ENCODE data around the gene COTL1. TPM values are rescaled to one million over a fixed set of nuclear protein-coding genes. Genes with fewer than 3 reads are reported as not detected.

Gene COTL1
- total and polyA plus RNA-seq, 2 experiments from 2014 or later = 144 to 370 TPM

DNA sequence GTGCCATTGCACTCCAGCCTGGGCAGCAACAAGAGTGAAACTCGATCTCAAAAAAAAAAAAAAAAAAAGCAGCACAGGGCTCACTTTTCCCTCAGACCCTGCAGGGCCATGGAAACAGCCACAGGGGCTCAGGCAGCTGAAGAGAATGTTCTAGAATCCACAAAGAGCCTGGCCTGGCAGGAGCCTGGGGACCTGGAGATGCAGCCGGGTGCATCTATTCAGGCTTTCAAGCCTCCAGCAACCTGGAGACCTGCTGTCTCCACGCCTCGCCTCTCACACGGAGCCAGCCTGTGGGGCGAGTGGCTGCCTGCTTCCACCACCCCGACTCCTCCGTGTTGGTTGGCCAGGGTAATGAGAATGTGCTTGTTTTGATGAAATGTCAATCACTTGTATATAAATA, 69.4 kb downstream of the COTL1 start:
- Histone ChIP-seq H3K36me3 (ENCODE audit: low read depth) (no peaks in the 10 kb centered on the region), H3K4me1 (ENCODE audit: insufficient read depth) (no peaks in the 10 kb centered on the region), H2AFZ (no peak overlapping the region), H3K9ac (no peak overlapping the region), H3K79me2 (ENCODE audit: insufficient read depth) (no peaks in the 10 kb centered on the region), H3K4me2 (ENCODE audit: unreplicated experiment) (no peak overlapping the region), H4K20me1 (ENCODE audit: insufficient read depth) (no peaks in the 10 kb centered on the region), H3K27me3 (replicated peaks; ENCODE audit: insufficient read depth) (no peaks in the 10 kb centered on the region), H3K9me3 (ENCODE audit: low read depth) (no peaks in the 10 kb centered on the region), H3K4me3 (no peak overlapping the region), H3K27ac (no peak overlapping the region), H3K9me2 (ENCODE audit: insufficient read depth) (no peaks in the 10 kb centered on the region), H3F3A (ENCODE audit: insufficient read depth) (no peaks in the 10 kb centered on the region)
- TF ChIP-seq EZH2 (IDR thresholded peaks at IDR 0.05; ENCODE audit: insufficient read depth, poor library complexity, severe bottlenecking) (no peak), EZH2phosphoT487 (IDR thresholded peaks at IDR 0.05; ENCODE audit: insufficient read depth, low read depth) (no peak)
- in situ Hi-C loops (cut with MboI) = no loop called here
- WGBS, 2 experiments (ENCODE audit: low coverage in 1 of 2, low lambda C conversion rate in 2 of 2, missing lambda C conversion rate in 2 of 2) = 83 to 86% methylated on average over 7 to 8 of the region's 8 CpGs
- no peak for DNase-seq

GRCh38 chr16:84547546-84548061, 70.3 kb downstream of the COTL1 start:
- no peaks in the 10 kb centered on the region for H3F3A ChIP-seq (ENCODE audit: insufficient read depth)
- no peak for DNase-seq

DNA sequence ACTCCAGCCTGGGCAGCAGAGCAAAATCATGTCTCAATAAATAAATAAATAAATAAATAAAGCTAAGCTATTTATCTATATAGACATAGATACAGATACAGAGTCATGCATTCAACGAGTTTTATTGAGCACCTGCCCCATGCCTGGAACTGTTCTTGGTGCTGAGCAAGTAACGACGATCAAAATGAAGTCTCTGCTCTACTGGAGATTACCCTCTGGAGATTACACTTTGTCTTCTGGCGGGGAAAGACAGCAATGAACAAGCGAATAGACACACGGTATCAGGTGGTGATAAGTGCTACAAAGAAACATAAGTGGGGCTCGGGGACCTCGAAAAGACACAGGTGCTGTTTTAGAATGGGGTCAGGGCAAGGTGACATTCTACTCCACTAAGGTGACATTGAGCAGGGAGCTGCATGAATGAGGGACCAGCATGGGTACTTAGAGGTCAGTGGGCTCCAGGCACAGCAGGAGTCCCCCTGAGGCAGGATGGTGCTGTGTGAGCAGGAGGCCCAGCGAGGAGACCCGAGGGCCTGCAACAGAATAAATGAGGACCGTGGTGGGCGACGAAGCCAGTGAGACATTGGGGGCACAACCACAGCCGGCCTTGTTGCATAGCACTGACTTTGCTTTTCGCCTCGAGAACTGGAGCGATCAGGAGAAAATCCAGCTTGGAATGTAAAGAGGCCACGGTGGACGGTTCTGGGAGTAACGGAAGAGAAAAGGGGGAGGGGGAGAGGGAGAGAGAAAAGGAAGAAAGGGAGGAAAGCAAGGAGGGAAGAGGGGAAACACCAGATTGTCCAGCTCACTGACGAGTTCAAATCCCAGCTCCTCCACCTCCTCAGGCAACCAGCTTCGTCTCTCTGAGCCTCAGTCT, 71.0 kb downstream of the COTL1 start:
- Histone ChIP-seq H3K4me1 (ENCODE audit: insufficient read depth) (no peaks in the 10 kb centered on the region), H3K27ac (no peak overlapping the region), H3K27me3 (replicated peaks; ENCODE audit: insufficient read depth) (no peaks in the 10 kb centered on the region), H3K4me2 (ENCODE audit: unreplicated experiment) (no peak overlapping the region), H3K9me2 (ENCODE audit: insufficient read depth) (no peaks in the 10 kb centered on the region), H4K20me1 (ENCODE audit: insufficient read depth) (no peaks in the 10 kb centered on the region), H3K9me3 (ENCODE audit: low read depth) (no peaks in the 10 kb centered on the region), H3K4me3 (no peak overlapping the region), H3F3A (ENCODE audit: insufficient read depth) (no peaks in the 10 kb centered on the region), H3K36me3 (ENCODE audit: low read depth) (no peaks in the 10 kb centered on the region), H3K79me2 (ENCODE audit: insufficient read depth) (no peaks in the 10 kb centered on the region), H2AFZ (no peak overlapping the region), H3K9ac (no peak overlapping the region)
- 59 to 67% methylated on average over 22 of the region's 22 CpGs for WGBS, 2 experiments (ENCODE audit: low coverage in 1 of 2, low lambda C conversion rate in 2 of 2, missing lambda C conversion rate in 2 of 2)
- TF ChIP-seq EZH2phosphoT487 (IDR thresholded peaks at IDR 0.05; ENCODE audit: insufficient read depth, low read depth) (no peak), EZH2 (IDR thresholded peaks at IDR 0.05; ENCODE audit: insufficient read depth, poor library complexity, severe bottlenecking) (no peak)
- in situ Hi-C loops (cut with MboI) = no loop called here
- DNase-seq = no peak

More at GRCh38 chr16:84547546-84548061, 70.3 kb downstream of the COTL1 start:
- no peak overlapping the region for H3K4me3 ChIP-seq
- no peak overlapping the region for H3K4me2 ChIP-seq (ENCODE audit: unreplicated experiment)
- no peaks in the 10 kb centered on the region for H3K79me2 ChIP-seq (ENCODE audit: insufficient read depth)
- H3K27ac ChIP-seq = no peak overlapping the region
- H3K4me1 ChIP-seq (ENCODE audit: insufficient read depth) = no peaks in the 10 kb centered on the region
- no peaks in the 10 kb centered on the region for H3K27me3 ChIP-seq (replicated peaks; ENCODE audit: insufficient read depth)
- no peaks in the 10 kb centered on the region for H4K20me1 ChIP-seq (ENCODE audit: insufficient read depth)
- no peaks in the 10 kb centered on the region for H3K9me3 ChIP-seq (ENCODE audit: low read depth)
- in situ Hi-C loops (cut with MboI) = no loop called here
- no peak overlapping the region for H2AFZ ChIP-seq
- no peak overlapping the region for H3K9ac ChIP-seq
- H3K9me2 ChIP-seq (ENCODE audit: insufficient read depth) = no peaks in the 10 kb centered on the region
- no peak for TF ChIP-seq EZH2 (IDR thresholded peaks at IDR 0.05; ENCODE audit: insufficient read depth, poor library complexity, severe bottlenecking)
- WGBS, 2 experiments (ENCODE audit: low coverage in 1 of 2, low lambda C conversion rate in 2 of 2, missing lambda C conversion rate in 2 of 2) = 61 to 64% methylated on average over 11 to 12 of the region's 12 CpGs
- no peaks in the 10 kb centered on the region for H3K36me3 ChIP-seq (ENCODE audit: low read depth)

DNA sequence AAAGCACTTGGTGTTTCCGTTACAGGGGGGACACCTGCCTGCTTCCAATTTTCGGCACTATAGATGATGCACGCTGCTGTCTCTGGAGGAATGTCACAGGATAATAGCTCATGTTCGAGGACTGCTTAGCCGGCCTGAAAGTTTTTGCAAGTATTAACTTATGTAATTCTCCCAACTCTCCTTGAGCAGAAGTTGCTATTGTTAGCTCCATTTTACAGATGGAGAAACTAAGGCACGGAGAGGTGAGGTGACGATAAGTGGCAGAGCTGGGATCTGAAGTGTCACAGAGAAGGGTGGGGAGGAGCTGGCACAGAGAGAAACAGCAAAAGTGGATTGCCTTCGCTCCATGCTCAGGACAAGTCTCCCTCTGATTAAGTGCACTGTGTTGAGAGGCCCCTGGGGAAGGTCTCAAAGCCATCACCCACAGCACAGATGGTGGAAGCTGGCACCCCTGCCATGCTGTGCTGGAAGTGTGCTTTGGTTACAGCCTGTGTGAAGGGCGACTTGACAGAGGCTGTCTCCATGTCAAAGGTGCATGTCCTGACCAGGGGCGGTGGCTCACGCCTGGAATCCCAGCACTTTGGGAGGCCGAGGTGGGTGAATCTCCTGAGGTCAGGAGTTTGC, 72.7 kb downstream of the COTL1 start:
- H3K9ac ChIP-seq = no peak overlapping the region
- H3K4me2 ChIP-seq (ENCODE audit: unreplicated experiment) = no peak overlapping the region
- H3F3A ChIP-seq (ENCODE audit: insufficient read depth) = no peaks in the 10 kb centered on the region
- no peak overlapping the region for H3K27ac ChIP-seq
- TF ChIP-seq EZH2 (IDR thresholded peaks at IDR 0.05; ENCODE audit: insufficient read depth, poor library complexity, severe bottlenecking) (no peak), EZH2phosphoT487 (IDR thresholded peaks at IDR 0.05; ENCODE audit: insufficient read depth, low read depth) (no peak)
- DNase-seq = no peak
- H3K79me2 ChIP-seq (ENCODE audit: insufficient read depth) = no peaks in the 10 kb centered on the region
- 71% methylated on average over 12 of the region's 12 CpGs for WGBS, 2 experiments (ENCODE audit: low coverage in 1 of 2, low lambda C conversion rate in 2 of 2, missing lambda C conversion rate in 2 of 2)
- H3K9me3 ChIP-seq (ENCODE audit: low read depth) = no peaks in the 10 kb centered on the region
- H4K20me1 ChIP-seq (ENCODE audit: insufficient read depth) = no peaks in the 10 kb centered on the region
- no peaks in the 10 kb centered on the region for H3K9me2 ChIP-seq (ENCODE audit: insufficient read depth)
- H2AFZ ChIP-seq = no peak overlapping the region
- H3K27me3 ChIP-seq (replicated peaks; ENCODE audit: insufficient read depth) = no peaks in the 10 kb centered on the region
- H3K36me3 ChIP-seq (ENCODE audit: low read depth) = no peaks in the 10 kb centered on the region
- no peak overlapping the region for H3K4me3 ChIP-seq
- in situ Hi-C loops (cut with MboI) = no loop called here
- no peaks in the 10 kb centered on the region for H3K4me1 ChIP-seq (ENCODE audit: insufficient read depth)
